ENCODE data around the gene EPSTI1. TPM values are rescaled to one million over a fixed set of nuclear protein-coding genes. Genes with fewer than 3 reads are reported as not detected.
A peak's percentile ranks its signal among the peaks of the same experiment; 100 is the strongest.

Gene EPSTI1
- total RNA-seq, 4 donors from 2014 or later, result 3.8 to 12.8 (median 6.0) TPM

GRCh38 chr13:42968906-42969305 is 23.1 kb downstream of the EPSTI1 start:
- intact Hi-C loops (cut with DNase I), result no loop called here
- WGBS, 2 donors, result 57 to 73% methylated on average over 8 of the region's 8 CpGs
- TF ChIP-seq CTCF (IDR thresholded peaks at IDR 0.05), result no peak
- TF ChIP-seq POLR2A (IDR thresholded peaks at IDR 0.05), result no peak
- no peaks in the 10 kb centered on the region for H3K27me3 ChIP-seq
- no peaks in the 10 kb centered on the region for H3K36me3 ChIP-seq
- no peaks in the 10 kb centered on the region for H3K9me3 ChIP-seq
- H3K27ac ChIP-seq, result peak overlapping the region in 2 of 3 donors; percentile 28 to 33
- peak; percentile 49 to 57 for DNase-seq
- no peak overlapping the region for H3K4me3 ChIP-seq (replicated peaks in 1 of 3)
- H3K4me1 ChIP-seq, result peaks cover 9 to 26% of the 10 kb centered on the region in 2 donors

- H3K4me1 ChIP-seq, result peaks cover 9 to 26% of the 10 kb centered on the region in 2 donors
- H3K27ac ChIP-seq, result no peak overlapping the region
- TF ChIP-seq CTCF (IDR thresholded peaks at IDR 0.05) (no peak), POLR2A (IDR thresholded peaks at IDR 0.05) (no peak)
- no peaks in the 10 kb centered on the region for H3K9me3 ChIP-seq
- WGBS, 2 donors, result 62 to 74% methylated on average over 5 of the region's 5 CpGs
- DNase-seq, result no peak
- H3K27me3 ChIP-seq, result no peaks in the 10 kb centered on the region
- intact Hi-C loops (cut with DNase I), result no loop called here
- H3K36me3 ChIP-seq, result no peaks in the 10 kb centered on the region
- H3K4me3 ChIP-seq (replicated peaks in 1 of 3), result no peak overlapping the region
Observed at GRCh38 chr13:42967660-42968059, 24.4 kb downstream of the EPSTI1 start.

GRCh38 chr13:42965281-42965680 is 26.8 kb downstream of the EPSTI1 start:
- H3K27me3 ChIP-seq, result no peaks in the 10 kb centered on the region
- H3K36me3 ChIP-seq, result no peaks in the 10 kb centered on the region
- H3K4me1 ChIP-seq, result peaks cover 9 to 26% of the 10 kb centered on the region in 2 donors
- 45 to 72% methylated on average over 2 of the region's 2 CpGs for WGBS, 2 donors
- no peak overlapping the region for H3K27ac ChIP-seq
- intact Hi-C loops (cut with DNase I), result no loop called here
- H3K4me3 ChIP-seq (replicated peaks in 1 of 3), result no peak overlapping the region
- no peak for TF ChIP-seq CTCF (IDR thresholded peaks at IDR 0.05)
- TF ChIP-seq POLR2A (IDR thresholded peaks at IDR 0.05), result no peak
- no peak for DNase-seq
- no peaks in the 10 kb centered on the region for H3K9me3 ChIP-seq

- DNase-seq, result no peak
- Histone ChIP-seq H3K4me3 (replicated peaks in 1 of 3) (no peak overlapping the region), H3K27ac (no peak overlapping the region), H3K36me3 (no peaks in the 10 kb centered on the region), H3K9me3 (no peaks in the 10 kb centered on the region), H3K27me3 (no peaks in the 10 kb centered on the region), H3K4me1 (peaks cover 6 to 21% of the 10 kb centered on the region in 2 donors)
- intact Hi-C loops (cut with DNase I), result no loop called here
- TF ChIP-seq POLR2A (IDR thresholded peaks at IDR 0.05) (no peak), CTCF (IDR thresholded peaks at IDR 0.05) (no peak)
- 88 to 93% methylated on average over 1 of the region's 1 CpG for WGBS, 2 donors
Observed at GRCh38 chr13:42964761-42965161, 27.3 kb downstream of the EPSTI1 start.

GRCh38 chr13:42959615-42960014 is 32.4 kb downstream of the EPSTI1 start:
- Histone ChIP-seq H3K4me3 (replicated peaks in 1 of 3) (no peak overlapping the region), H3K4me1 (no peaks in the 10 kb centered on the region), H3K27me3 (no peaks in the 10 kb centered on the region), H3K36me3 (no peaks in the 10 kb centered on the region), H3K27ac (no peak overlapping the region), H3K9me3 (no peaks in the 10 kb centered on the region)
- DNase-seq, result no peak
- intact Hi-C loops (cut with DNase I), result no loop called here
- TF ChIP-seq CTCF (IDR thresholded peaks at IDR 0.05) (no peak), POLR2A (IDR thresholded peaks at IDR 0.05) (no peak)
- 94 to 99% methylated on average over 2 of the region's 2 CpGs for WGBS, 2 donors
